DOHH2 (cell line): Measurements from ENCODE around the gene SPATA18.

Experiments
- H3F3A ChIP-seq: fragments of 200-600 bp; sonication (generic), shearing (Covaris generic); 2 replicates; pipeline ENCODE4 v1.6.0; 2016; ENCODE audit warnings: antibody characterized with exemption, mild to moderate bottlenecking; ENCODE audit not compliant: control insufficient read depth, insufficient read depth
- H3K27ac ChIP-seq: fragments of 200-600 bp; sonication (generic); 2 replicates; pipeline ENCODE4 v1.5.1; 2014; ENCODE audit warnings: low read depth, mild to moderate bottlenecking, low read length, moderate library complexity
- H3K27me3 ChIP-seq: fragments of 200-600 bp; sonication (generic); 2 replicates; pipeline ENCODE4 v1.6.1; 2014; ENCODE audit warnings: mild to moderate bottlenecking, low read length, mixed read lengths; ENCODE audit not compliant: control insufficient read depth
- H3K36me3 ChIP-seq: fragments of 200-600 bp; sonication (generic); 2 replicates; pipeline ENCODE4 v1.6.1; 2014; ENCODE audit warnings: mild to moderate bottlenecking, low read length, moderate library complexity, mixed read lengths; ENCODE audit not compliant: control insufficient read depth
- H3K4me1 ChIP-seq: fragments of 200-600 bp; sonication (generic); 2 replicates; pipeline ENCODE4 v1.6.1; 2014; ENCODE audit warnings: mild to moderate bottlenecking, low read length, mixed read lengths; ENCODE audit not compliant: control insufficient read depth
- H3K4me2 ChIP-seq: fragments of 200-600 bp; sonication (generic); 2 replicates; pipeline ENCODE4 v1.6.0; 2014; ENCODE audit warnings: mild to moderate bottlenecking, low read length, moderate library complexity
- H3K4me3 ChIP-seq: fragments of 200-600 bp; sonication (generic); 2 replicates; pipeline ENCODE4 v1.5.1; 2014; ENCODE audit warnings: mild to moderate bottlenecking, low read length, mixed read lengths
- H3K79me2 ChIP-seq: fragments of 200-600 bp; sonication (generic); 2 replicates; pipeline ENCODE4 v1.6.1; 2014; ENCODE audit warnings: mild to moderate bottlenecking, low read length, mixed read lengths; ENCODE audit not compliant: control insufficient read depth
- H3K9me2 ChIP-seq: fragments of 200-600 bp; sonication (generic); replicated peaks from 2 replicates; pipeline ENCODE4 v1.6.1; 2014; ENCODE audit warnings: mild to moderate bottlenecking, low read length, mixed read lengths; ENCODE audit not compliant: control insufficient read depth
- H3K9me3 ChIP-seq: fragments of 200-600 bp; sonication (generic); 2 replicates; pipeline ENCODE4 v1.6.1; 2014; ENCODE audit warnings: antibody characterized with exemption, low read length, mixed read lengths; ENCODE audit not compliant: control insufficient read depth, insufficient read depth
- H4K20me1 ChIP-seq: fragments of 200-600 bp; sonication (generic); 2 replicates; pipeline ENCODE4 v1.6.0; 2014; ENCODE audit warnings: low read depth, mild to moderate bottlenecking, antibody characterized with exemption, low read length, moderate library complexity; ENCODE audit not compliant: control insufficient read depth, insufficient read depth
- EZH2phosphoT487 ChIP-seq: fragments of 200-600 bp; sonication (generic); IDR thresholded peaks from 2 replicates; pipeline ENCODE4 v1.6.1; 2017; ENCODE audit warnings: borderline replicate concordance, mild to moderate bottlenecking, antibody characterized with exemption, low read length, moderate library complexity, mixed read lengths
- TF ChIP-seq, protein P1 (sequence below): fragments of 200-600 bp; sonication (generic); IDR thresholded peaks from one replicate; pipeline ENCODE4 v1.5.1; 2014; ENCODE audit warnings: antibody characterized with exemption, mild to moderate bottlenecking, low read depth, low read length; ENCODE audit not compliant: poor library complexity, severe bottlenecking

Gene SPATA18

DNA sequence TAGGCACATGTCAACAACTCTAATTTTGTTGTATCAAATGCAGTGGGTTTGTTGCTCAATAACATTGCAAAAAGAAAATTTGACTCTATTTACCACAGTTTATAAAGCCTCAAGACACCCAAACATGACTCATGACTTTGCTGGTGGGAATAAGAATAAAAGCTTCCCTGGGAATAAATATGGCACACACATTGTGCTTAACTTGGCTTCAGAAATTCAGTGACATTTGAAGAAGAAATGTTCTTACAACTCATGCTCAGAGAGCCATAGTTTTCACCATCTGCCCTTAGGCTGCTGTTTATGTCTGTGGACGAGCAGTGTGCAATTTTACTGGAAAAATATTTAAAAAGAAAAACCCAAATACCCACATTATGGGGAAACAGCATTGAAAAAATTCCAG is 60.9 kb downstream of the SPATA18 start:
- Histone ChIP-seq H3K27me3 (no peaks in the 10 kb centered on the region), H3K4me1 (no peaks in the 10 kb centered on the region), H3K9me3 (no peaks in the 10 kb centered on the region), H3K27ac (no peak overlapping the region), H3K4me2 (no peak overlapping the region), H3K79me2 (no peaks in the 10 kb centered on the region), H3K9me2 (no peaks in the 10 kb centered on the region), H3K36me3 (no peaks in the 10 kb centered on the region), H3K4me3 (no peak overlapping the region), H4K20me1 (no peaks in the 10 kb centered on the region), H3F3A (no peaks in the 10 kb centered on the region)
- TF ChIP-seq, protein P1, sequence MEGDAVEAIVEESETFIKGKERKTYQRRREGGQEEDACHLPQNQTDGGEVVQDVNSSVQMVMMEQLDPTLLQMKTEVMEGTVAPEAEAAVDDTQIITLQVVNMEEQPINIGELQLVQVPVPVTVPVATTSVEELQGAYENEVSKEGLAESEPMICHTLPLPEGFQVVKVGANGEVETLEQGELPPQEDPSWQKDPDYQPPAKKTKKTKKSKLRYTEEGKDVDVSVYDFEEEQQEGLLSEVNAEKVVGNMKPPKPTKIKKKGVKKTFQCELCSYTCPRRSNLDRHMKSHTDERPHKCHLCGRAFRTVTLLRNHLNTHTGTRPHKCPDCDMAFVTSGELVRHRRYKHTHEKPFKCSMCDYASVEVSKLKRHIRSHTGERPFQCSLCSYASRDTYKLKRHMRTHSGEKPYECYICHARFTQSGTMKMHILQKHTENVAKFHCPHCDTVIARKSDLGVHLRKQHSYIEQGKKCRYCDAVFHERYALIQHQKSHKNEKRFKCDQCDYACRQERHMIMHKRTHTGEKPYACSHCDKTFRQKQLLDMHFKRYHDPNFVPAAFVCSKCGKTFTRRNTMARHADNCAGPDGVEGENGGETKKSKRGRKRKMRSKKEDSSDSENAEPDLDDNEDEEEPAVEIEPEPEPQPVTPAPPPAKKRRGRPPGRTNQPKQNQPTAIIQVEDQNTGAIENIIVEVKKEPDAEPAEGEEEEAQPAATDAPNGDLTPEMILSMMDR: no peak
- TF ChIP-seq EZH2phosphoT487: no peak

DNA sequence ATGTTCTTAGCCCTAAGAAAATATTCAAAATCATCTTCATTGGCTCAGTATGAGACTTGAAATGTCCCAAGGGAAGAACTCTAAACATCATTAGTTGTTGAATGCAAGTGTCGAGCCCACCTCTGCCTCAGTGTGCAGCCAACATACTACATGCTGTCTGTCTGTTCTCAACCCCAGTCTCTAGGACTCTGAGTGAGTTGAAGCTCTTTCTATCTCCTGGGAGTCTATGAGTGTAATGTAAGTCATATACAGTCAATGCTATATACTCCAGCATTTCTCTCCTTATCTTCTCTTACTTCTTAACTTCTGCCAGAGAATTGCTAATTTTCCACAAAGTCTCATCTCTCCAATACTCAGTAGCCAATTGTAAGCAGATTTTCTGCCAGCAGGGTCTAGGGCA is 61.3 kb downstream of the SPATA18 start:
- Histone ChIP-seq H3K36me3 (no peaks in the 10 kb centered on the region), H3K4me3 (no peak overlapping the region), H3K9me2 (no peaks in the 10 kb centered on the region), H3K79me2 (no peaks in the 10 kb centered on the region), H3K27me3 (no peaks in the 10 kb centered on the region), H3K4me1 (no peaks in the 10 kb centered on the region), H3F3A (no peaks in the 10 kb centered on the region), H4K20me1 (no peaks in the 10 kb centered on the region), H3K4me2 (no peak overlapping the region), H3K9me3 (no peaks in the 10 kb centered on the region), H3K27ac (no peak overlapping the region)
- TF ChIP-seq EZH2phosphoT487: no peak
- TF ChIP-seq, protein P1: no peak

DNA sequence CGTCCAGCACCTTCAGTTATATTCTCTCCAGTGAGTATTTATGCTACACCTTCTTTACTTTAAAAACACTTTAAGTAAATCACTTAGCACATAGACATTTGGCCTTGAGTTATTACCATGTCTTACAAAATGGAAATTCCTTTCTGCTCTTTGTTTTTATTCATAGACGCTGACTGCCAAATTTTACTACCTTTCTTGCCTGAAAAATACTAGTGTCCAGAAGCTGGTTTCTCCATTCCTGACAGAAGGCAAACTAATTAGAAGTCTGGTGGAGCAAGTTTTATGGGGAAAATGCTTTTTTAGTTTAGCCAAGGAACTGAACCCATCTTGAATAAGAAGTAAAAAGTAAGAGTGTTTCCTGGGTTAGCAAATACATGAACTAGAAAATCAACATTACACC is 65.5 kb downstream of the SPATA18 start:
- Histone ChIP-seq H3K4me2 (no peak overlapping the region), H3K79me2 (no peaks in the 10 kb centered on the region), H3F3A (no peaks in the 10 kb centered on the region), H3K4me1 (no peaks in the 10 kb centered on the region), H3K9me2 (no peaks in the 10 kb centered on the region), H3K9me3 (no peaks in the 10 kb centered on the region), H4K20me1 (no peaks in the 10 kb centered on the region), H3K27ac (no peak overlapping the region), H3K27me3 (no peaks in the 10 kb centered on the region), H3K36me3 (no peaks in the 10 kb centered on the region), H3K4me3 (no peak overlapping the region)
- TF ChIP-seq, protein P1: no peak
- TF ChIP-seq EZH2phosphoT487: no peak

DNA sequence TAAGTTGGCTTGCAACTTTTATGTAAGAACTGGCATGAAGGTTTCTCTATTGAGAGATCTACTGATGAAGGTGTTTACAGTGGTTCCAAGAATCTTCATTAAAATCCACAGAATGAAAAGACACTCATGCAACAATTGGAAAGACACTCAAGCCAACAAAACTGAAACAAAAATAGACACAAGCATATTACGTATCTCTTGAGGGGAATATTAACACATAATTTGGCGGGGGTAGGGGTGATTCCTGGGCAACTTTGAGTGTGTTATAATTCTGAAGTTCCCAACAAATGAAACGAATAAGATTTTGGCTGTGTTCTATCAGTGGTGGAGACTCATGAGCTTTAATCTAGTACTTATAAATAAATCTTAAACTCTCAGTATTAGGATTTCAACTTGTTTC is 75.1 kb downstream of the SPATA18 start:
- no peaks in the 10 kb centered on the region for H3K9me2 ChIP-seq
- H3K27me3 ChIP-seq: no peaks in the 10 kb centered on the region
- H3F3A ChIP-seq: no peaks in the 10 kb centered on the region
- H3K9me3 ChIP-seq: no peaks in the 10 kb centered on the region
- H3K4me2 ChIP-seq: no peak overlapping the region
- no peaks in the 10 kb centered on the region for H3K36me3 ChIP-seq
- no peaks in the 10 kb centered on the region for H4K20me1 ChIP-seq
- no peak overlapping the region for H3K4me3 ChIP-seq
- H3K4me1 ChIP-seq: no peaks in the 10 kb centered on the region
- no peak overlapping the region for H3K27ac ChIP-seq
- H3K79me2 ChIP-seq: no peaks in the 10 kb centered on the region
- TF ChIP-seq EZH2phosphoT487: no peak
- TF ChIP-seq, protein P1: no peak
